ENCODE results near the gene SLC16A9. TPM values are rescaled to one million over a fixed set of nuclear protein-coding genes. Genes with fewer than 3 reads are reported as not detected.

Gene SLC16A9
- total RNA-seq, 2 donors from 2014 or later = 1.6 to 1.8 TPM

- TF ChIP-seq CTCF (IDR thresholded peaks at IDR 0.05) = no peak
- H3K4me1 ChIP-seq (ENCODE audit: control insufficient read depth in 1 of 2, low read depth in 2 of 2) = peaks cover 0 to 23% of the 10 kb centered on the region in 2 donors
- no peaks in the 10 kb centered on the region for H3K9me3 ChIP-seq
- no peak overlapping the region for H3K4me3 ChIP-seq
- no peak overlapping the region for H3K27ac ChIP-seq
- H3K27me3 ChIP-seq (replicated peaks; ENCODE audit: insufficient read depth) = no peaks in the 10 kb centered on the region
- DNase-seq (ENCODE audit: low spot score) (no peak), ATAC-seq (ENCODE audit: insufficient number of reproducible peaks, low FRiP score, low read depth) (no peak)
- H3K36me3 ChIP-seq = no peaks in the 10 kb centered on the region
Observed at GRCh38 chr10:59702347-59702746, 7.3 kb downstream of the SLC16A9 start.

GRCh38 chr10:59700709-59701108 is 8.9 kb downstream of the SLC16A9 start:
- DNase-seq (ENCODE audit: low spot score) (no peak), ATAC-seq (ENCODE audit: insufficient number of reproducible peaks, low FRiP score, low read depth) (no peak)
- H3K4me3 ChIP-seq = no peak overlapping the region
- no peaks in the 10 kb centered on the region for H3K9me3 ChIP-seq
- H3K27me3 ChIP-seq (replicated peaks; ENCODE audit: insufficient read depth) = no peaks in the 10 kb centered on the region
- no peaks in the 10 kb centered on the region for H3K36me3 ChIP-seq
- peaks cover 0 to 23% of the 10 kb centered on the region in 2 donors for H3K4me1 ChIP-seq (ENCODE audit: control insufficient read depth in 1 of 2, low read depth in 2 of 2)
- TF ChIP-seq CTCF (IDR thresholded peaks at IDR 0.05) = no peak
- H3K27ac ChIP-seq = no peak overlapping the region

GRCh38 chr10:59698326-59698725 is 11.3 kb downstream of the SLC16A9 start:
- Histone ChIP-seq H3K4me1 (ENCODE audit: control insufficient read depth in 1 of 2, low read depth in 2 of 2) (peaks cover 0 to 15% of the 10 kb centered on the region in 2 donors), H3K36me3 (no peaks in the 10 kb centered on the region), H3K9me3 (no peaks in the 10 kb centered on the region), H3K27ac (no peak overlapping the region), H3K4me3 (no peak overlapping the region), H3K27me3 (replicated peaks; ENCODE audit: insufficient read depth) (no peaks in the 10 kb centered on the region)
- TF ChIP-seq CTCF (IDR thresholded peaks at IDR 0.05) = no peak
- ATAC-seq (ENCODE audit: insufficient number of reproducible peaks, low FRiP score, low read depth) (no peak), DNase-seq (ENCODE audit: low spot score) (no peak)

GRCh38 chr10:59695637-59696036 is 14.0 kb downstream of the SLC16A9 start:
- ATAC-seq (ENCODE audit: insufficient number of reproducible peaks, low FRiP score, low read depth) = no peak
- Histone ChIP-seq H3K27ac (no peak overlapping the region), H3K36me3 (no peaks in the 10 kb centered on the region), H3K27me3 (replicated peaks; ENCODE audit: insufficient read depth) (no peaks in the 10 kb centered on the region), H3K4me1 (ENCODE audit: control insufficient read depth in 1 of 2, low read depth in 2 of 2) (peaks cover 0 to 9% of the 10 kb centered on the region in 2 donors), H3K4me3 (no peak overlapping the region), H3K9me3 (no peaks in the 10 kb centered on the region)
- TF ChIP-seq CTCF (IDR thresholded peaks at IDR 0.05) = no peak
- no peak for DNase-seq (ENCODE audit: low spot score)

GRCh38 chr10:59694936-59695335 is 14.7 kb downstream of the SLC16A9 start:
- H3K9me3 ChIP-seq = no peaks in the 10 kb centered on the region
- ATAC-seq (ENCODE audit: insufficient number of reproducible peaks, low FRiP score, low read depth) (no peak), DNase-seq (ENCODE audit: low spot score) (no peak)
- H3K27me3 ChIP-seq (replicated peaks; ENCODE audit: insufficient read depth) = no peaks in the 10 kb centered on the region
- H3K36me3 ChIP-seq = no peaks in the 10 kb centered on the region
- no peak overlapping the region for H3K27ac ChIP-seq
- TF ChIP-seq CTCF (IDR thresholded peaks at IDR 0.05) = no peak
- no peak overlapping the region for H3K4me3 ChIP-seq
- H3K4me1 ChIP-seq (ENCODE audit: control insufficient read depth in 1 of 2, low read depth in 2 of 2) = peaks cover 0 to 9% of the 10 kb centered on the region in 2 donors
